NCI-H524 treated with DMSO at 0.1 percent for 48 hours (cell line): ENCODE results near the gene BBS7.
A peak's percentile ranks its signal among the peaks of the same experiment; 100 is the strongest.

ENCODE experiments used
- DNase-seq: peaks from one replicate; lab custom pipeline; 2025; lab: John Stamatoyannopoulos, UW

Gene BBS7

DNA sequence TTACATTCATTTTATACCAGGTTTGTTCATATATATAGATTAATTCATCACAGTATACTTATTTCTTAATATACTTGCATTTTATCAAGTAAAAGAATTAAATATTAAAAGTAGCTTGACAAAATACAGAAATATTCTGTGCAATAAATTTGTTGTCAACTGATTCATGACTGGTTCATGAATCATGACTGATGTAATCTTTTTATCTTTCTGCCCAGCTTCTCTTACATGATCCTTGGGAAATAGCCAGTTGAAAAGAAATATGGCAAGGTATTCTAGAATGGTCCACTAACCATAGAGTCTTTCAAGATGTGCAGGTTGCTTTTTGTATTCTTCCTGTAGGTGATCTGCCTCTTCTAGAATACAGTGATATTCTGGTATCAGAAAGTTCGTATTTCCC, 42.4 kb downstream of the BBS7 start:
- DNase-seq, result no peak

DNA sequence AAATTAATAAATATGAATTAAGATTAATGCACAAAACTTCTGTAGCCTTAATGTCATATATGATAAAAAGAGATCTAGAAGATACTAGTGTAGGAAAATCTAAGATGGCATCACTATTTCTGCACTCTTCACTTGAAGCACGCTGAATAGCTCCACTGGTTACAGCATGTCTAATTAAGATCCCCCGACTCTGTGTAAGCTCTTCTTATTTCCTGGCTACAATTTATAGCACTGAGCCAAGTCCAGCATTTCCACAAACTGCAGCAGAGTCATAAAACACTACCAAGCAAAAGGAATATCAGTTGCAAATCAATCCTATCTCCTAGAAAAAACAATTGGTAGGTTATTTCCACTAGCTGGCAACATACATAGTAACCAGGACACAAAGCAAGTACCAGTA, 45.3 kb downstream of the BBS7 start:
- DNase-seq, result no peak

DNA sequence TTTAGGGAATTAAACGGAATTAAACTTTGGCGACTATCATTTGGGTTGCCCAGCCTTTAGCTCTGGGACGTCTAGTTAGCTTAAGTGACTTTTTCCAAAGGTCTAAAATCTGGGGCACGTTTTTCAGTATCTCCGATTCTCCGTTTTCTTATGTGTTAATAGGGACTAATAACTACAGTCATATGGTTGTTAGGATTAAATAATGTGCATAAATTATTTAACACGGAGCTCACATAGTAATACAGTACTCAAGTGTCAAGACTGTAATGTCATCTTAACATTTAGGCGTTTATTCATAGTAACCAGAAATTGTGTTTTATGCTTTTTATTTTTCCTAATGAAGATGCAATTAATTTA, 46.1 kb downstream of the BBS7 start:
- DNase-seq, result no peak

DNA sequence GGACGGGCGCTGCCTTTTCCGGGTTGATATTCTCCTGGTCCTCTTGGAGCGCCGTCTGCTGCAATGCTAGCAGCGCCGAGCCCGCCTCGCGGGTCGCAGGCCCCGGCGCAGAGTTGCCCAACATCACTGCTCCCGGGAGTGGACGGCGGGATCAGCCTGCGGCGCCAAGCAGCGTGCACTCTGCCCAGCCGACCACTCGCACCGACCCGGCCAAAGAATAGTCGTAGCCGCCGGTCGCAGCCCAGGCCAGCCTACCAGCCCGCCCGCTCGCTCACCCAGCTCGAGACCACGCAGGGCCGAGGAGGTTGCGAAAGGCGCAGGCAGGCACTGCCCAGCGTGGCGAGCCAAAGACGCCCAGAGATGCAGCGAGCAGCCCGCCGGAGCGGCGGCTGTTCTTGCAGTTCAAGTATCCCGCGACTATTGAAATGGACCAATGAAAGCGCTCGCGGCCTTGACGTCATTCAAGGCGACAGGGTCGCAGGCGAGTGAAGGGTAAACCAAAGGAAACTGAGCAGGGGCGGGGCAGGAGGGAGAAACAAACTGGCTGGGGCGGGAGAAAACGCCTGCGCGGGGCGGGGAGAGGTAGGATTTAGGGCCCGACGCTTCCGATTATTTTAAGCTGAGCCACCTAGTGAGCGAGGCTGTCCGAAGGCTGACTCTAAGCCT, 46.6 kb downstream of the BBS7 start, which contains the start of gene CCNA2:
Gene CCNA2 (minus strand): TSS at position 379 of the 666 bp plus-strand sequence. CDS start 255 bp downstream, at position 124.
- DNase-seq, result peak; percentile 54

DNA sequence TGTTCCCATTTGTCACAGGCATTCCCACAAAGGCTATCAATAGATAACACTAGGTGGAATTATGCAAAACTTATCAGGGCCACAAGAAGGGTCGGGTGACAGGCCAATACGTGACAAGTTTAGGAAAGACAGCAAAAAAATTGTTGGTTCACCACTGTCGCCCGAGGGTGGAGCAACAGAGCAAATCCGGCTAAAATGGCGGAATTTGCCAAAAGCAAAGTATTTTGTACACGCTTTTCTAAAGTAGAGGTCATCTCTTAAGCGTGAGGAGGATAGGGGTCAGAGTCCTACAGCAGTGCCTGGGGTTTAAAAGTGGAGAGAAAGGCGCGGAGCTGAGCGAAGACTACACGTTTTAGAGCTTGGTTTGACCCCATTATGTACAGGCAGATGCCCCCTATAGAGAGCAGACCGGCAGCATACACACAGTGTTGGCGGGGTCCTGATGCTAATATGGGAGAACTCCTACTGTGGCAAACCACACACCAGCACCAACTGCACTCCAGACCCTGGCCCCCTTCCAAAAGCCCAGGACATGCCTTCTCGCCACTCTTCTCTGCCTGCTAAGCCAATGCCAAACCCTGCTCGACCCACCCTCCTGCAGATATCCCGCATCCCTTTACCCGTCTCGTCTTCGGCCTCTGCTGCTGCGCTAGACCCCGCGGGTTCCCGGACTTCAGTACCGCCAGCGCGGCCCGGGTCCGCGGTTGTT, 47.3 kb downstream of the BBS7 start:
- no peak for DNase-seq

DNA sequence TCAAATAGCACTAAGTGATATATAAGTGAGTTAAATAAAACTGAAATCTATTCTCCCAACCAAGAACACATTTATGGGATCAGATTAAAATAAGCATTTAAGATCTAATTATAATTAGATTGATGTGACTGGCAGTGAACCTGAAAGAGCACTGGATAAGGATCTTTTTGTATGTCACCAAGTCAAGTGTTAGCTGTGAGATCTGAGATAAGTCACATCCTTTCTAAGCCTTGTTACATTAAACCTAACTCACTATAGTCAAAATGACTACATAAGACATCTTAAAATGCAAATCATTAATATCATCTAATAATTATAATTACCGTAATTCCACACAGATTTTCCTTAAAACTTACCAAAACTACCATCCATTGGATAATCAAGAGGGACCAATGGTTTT, 48.2 kb downstream of the BBS7 start:
- no peak for DNase-seq

DNA sequence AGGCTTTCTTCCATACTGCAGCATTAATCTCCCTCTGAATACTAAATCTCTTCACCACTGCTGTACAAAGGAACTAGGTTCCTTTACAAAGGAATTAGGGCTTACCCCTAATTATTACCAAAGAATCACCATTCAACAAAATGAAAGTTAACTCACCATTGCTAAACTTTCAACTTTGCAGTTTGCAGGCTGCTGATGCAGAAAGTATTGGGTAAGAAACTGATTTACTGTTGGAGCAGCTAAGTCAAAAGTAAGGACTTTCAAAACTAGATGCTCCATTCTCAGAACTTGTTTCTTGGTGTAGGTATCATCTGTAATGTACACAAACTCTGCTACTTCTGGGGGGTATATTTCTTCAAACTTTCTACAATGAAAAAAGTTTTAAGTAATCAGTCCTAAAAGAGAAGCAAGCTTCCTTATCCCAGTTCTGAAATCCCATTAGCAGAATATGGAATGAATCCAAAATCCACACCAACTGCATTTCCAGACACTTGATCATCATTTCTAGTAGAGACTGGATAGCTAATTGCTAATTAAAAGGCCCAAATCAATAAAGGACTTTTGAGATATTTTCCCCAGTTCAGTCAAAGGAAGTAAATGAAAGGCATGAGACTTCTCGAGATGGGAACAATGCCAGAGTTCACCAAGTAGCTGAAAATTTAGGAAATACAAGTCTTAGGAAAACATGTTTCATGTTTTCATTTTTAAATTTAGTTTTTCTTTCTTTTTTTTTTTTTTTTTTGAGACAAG, 50.9 kb downstream of the BBS7 start:
- no peak for DNase-seq

DNA sequence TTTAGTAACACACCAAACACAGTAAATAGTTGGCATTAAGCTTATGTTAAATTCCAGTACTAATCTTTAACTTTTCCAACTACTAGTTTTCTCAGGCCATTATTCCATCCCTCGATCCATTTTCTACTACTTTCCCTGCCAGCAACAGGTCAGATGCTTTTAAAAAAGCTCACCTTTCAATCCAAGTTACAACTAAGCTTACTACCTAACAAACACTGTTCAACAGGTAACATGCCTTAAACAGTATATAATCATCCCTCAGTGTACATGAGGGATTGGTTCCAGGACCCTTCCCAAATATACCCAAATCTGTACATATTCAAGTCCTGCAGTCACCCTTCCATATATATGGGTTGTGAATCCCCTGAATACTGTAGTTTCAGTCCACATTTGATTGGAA, 52.1 kb downstream of the BBS7 start:
- DNase-seq, result no peak

DNA sequence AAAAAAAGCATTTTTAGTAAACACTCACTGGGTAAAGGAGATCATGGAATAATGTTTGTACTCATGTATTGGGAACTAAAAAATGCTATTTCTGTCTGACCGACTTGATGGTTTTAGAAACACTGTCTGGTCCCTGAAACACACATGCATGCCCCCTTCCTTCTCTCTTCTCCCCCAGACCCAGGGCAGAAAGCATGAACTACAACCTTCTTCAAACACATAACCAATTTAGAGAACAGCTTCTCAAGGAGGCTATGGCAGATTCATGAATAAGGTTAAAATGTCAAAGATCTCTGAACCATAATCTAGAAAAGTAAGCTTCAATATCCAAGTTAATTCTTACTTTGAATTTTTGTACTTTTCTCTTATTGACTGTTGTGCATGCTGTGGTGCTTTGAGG, 52.6 kb downstream of the BBS7 start:
- DNase-seq, result no peak

DNA sequence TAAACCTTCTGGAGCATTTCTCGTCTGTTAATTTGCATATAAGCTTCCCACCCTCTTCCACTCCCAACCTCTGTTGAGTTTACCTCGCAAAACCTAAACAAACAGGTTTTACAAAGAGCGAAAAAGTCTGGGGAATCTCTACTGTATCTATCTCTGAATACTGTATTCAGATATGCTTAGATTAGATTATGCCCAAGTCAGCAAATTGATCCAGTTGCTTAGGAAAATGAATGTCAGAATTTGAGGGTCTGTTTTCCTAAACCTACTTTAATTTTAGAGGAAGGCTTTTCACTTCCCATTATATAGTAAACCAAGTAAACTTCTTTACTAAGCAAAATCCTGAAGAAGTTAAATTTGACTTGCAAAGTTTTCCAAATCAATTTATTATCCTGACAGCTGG, 53.3 kb downstream of the BBS7 start:
- no peak for DNase-seq

DNA sequence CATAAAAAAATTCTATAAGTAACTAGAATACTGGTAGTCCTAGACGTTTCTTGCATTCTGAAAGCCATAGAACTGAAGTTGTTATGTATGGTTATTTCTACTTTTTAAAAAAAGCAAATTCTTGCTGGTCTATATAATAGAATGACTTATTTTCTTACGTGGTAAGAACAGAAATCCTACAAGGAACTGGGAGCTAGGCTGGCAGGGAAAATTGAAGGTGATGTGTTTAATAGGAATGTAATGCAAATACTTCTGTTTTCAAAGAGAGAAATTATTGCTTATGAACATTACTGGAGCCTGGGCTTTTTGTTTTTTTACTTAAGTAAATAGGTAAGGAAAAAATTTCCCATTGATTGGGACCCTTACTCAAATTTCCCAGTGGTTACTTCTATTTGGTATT, 55.5 kb downstream of the BBS7 start:
- no peak for DNase-seq

DNA sequence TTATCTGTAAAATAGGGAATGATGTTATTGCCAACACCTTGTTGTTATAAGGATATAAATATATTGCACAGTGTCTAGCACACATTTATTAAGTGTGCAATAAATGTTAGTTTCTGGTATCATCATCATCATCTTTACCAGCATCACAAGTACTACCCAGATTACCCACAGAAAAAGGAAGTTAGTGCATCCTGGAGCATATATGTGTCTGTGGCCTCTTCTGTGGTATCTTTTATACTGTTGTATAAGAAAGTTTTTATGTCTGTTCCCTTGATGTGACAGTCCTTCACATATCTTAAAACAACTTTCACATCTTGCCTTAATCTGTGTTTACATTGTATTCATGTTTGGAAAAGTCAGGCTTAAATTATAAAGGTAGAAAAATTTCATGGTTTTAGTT, 59.2 kb downstream of the BBS7 start:
- no peak for DNase-seq

DNA sequence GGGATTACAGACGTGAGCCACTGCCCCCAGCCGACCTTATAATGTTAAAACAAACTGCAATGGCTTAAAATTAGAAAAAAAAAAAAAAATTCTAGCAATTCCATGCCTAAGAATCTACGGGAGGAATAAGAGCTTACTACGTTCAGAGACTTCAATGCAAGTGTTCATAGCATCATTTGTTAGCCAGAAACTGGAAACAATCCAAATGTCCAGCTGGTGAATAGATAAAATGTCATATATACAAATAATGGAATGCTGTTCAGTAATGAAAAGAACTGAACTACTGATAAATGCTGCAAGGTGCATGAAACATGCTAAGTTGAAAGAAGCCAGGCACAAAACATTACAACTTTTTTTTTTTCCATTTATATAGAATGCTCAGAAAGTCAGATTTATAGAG, 63.9 kb downstream of the BBS7 start:
- no peak for DNase-seq

DNA sequence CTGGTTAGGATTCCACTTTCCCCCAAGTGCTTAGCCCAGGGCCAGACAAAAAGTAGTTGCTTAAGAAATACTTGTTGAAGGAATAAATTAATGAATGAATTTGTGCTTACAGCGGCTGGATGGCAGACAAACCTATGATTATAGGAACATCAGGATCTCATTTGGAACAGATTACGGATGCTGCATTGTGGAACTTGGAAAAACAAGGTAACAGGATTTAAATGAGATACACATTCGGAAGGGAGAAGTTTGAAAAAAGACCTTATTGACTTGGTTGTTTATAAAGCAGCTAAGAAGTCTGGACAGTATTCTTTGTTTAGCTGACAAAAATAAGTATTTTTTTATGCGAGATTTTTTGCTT, 68.6 kb downstream of the BBS7 start:
- no peak for DNase-seq

DNA sequence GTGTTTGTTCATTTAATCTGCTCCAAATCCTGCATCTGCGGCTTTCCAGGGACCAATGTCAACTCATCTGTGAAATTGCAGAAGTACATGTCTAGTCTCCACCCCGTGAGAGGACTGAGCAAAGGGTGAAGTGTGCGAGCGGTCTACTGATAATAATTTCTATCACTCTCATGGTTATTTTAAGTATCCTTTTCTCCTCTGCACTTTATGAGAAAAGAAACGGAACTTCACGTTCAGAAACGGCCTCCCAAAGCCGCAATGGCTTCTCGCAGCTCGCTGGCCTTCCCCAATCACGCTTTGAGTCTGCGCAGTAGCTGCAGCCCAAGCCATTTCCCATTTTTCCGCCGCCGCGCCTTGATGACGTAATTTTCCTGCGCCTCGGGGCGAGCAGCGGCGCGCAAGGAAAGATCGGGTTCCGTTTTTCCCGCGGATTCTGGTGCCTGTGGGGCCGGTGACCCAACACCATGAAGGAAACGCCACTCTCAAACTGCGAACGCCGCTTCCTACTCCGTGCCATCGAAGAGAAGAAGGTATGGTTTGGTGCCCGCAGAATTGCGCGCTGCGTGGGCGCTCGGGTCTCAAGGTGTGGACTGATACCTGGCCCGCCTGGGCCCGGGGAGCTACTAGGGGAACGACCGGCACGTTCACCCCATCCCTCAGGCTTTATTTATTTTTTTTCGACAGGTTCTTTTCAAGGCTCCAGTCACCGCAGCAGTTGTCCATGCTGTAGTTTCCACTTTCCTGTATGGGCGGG, 69.1 kb downstream of the BBS7 start, which contains the start of gene EXOSC9:
Gene EXOSC9 (plus strand): TSS at position 363 of the 754 bp plus-strand sequence. CDS start 102 bp downstream, at position 465.
- DNase-seq, result peak; percentile 18

DNA sequence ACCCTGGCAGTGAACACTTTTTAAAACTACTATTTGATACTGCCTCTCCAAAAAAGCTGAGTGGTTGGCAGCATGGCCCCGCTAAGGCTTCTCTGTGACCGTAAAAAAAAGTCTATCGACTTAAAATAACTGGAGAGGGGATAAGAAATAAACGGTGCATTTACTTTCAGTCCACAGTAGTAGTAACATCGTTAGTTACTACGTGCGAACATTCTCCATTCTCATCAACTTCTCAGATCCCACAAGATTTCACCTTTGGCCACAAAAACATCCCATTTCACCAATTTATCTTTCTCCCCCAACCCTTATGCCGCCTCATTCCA, 69.7 kb downstream of the BBS7 start:
- DNase-seq, result no peak

DNA sequence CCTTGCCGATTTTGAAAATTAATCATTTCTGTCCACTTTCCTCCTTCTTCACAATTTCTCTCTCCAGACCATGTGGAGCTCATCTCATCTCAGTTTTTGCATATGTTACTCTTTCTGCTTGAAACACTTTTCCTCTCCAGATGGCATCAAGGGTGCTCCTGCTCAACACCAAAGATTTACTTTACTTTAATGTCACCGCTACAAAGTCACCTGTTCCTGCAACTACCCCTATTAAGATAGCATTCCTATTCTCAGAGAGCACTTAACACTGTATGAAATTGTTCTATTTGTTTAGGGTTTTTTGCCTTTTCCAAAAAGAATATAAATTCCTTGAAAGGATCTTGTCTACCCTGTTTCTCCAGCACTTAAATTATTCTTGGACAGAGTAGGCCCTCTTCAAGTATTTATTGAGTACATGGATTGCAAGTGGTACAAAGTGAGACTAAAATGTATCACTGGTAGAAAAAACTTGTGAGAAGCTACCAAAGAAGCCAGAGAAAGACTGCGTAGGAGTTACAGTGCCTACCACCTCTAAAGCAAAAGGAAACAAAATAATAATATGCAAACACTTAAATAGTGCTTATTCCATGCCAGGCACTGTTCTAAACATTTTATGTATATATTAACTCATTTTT, 70.3 kb downstream of the BBS7 start:
- no peak for DNase-seq

DNA sequence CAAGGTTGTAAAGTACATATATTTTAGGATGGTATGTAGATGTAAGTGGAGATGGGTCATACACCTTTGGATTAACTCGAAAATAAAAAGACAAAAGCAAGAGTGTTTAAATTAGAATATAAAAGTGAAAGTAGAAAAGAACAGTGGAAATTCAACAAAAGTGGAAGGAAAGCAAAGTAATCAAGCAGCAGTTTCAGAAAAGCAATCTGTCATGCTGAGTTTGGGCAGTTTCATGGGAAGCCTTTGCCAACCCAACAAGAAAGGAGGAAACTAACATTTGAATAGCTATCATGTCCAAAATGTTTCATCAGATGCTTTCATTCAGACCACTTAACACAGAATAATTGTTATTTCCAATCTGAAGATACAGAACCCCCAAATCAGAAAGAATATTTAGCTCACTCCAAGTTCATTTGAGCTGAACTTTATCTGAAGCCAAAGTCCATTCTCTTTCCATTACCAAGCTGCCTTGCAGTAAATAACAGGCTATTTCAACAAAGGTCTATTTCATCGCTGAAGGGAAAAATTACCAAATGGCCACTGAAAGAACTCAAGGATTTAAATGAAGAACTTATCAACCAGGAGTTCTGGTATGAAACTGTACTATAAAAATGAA, 71.0 kb downstream of the BBS7 start:
- no peak for DNase-seq

DNA sequence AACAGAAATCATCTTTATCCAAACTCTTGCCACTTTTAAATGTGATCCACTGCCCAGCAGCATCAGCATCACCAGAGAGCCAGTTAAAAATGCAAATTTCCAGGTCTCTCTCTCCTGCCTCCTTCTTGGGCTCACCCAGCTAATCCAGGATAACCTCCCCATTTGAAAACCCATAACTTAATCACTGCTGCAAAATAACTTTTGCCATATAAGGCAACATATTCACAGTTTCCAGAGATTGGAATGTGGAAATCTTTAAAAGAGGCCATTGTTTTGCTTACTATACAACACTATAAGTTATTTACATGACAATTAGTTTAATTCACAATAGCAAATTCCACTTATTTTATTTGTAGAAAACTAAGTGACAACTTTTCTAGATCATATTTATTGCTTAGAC, 74.0 kb downstream of the BBS7 start:
- DNase-seq, result no peak

DNA sequence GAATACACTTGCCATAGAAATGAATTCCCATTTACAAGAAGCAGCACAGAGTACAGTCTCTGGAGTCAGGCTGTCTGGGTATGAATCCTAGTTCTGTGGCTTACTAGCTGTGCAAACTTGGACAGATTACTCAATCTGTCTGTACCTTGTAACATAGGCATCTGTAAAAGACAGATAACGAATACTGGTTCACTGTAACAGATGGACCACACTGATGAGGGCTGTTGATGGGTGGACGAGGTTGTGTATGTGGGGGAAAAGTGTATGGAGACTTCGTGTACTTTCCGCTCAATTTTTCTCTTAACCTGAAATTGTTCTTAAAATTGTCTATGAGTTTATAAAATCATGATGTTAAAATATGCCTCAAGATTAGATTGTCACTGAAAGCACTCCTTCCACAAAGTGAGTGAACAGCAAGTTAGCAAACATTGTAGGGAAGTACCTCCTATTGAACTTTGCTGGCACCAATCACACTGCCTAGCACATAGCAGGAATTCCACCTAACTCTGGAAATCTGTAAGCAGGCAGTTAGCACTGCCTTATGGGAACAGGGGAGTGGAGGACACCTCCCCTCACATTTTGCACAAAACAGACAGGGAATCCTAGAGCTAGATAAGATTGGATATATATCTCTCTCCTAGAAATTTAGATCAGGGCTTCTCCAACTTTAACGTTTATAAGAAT, 75.6 kb downstream of the BBS7 start:
- DNase-seq, result no peak

DNA sequence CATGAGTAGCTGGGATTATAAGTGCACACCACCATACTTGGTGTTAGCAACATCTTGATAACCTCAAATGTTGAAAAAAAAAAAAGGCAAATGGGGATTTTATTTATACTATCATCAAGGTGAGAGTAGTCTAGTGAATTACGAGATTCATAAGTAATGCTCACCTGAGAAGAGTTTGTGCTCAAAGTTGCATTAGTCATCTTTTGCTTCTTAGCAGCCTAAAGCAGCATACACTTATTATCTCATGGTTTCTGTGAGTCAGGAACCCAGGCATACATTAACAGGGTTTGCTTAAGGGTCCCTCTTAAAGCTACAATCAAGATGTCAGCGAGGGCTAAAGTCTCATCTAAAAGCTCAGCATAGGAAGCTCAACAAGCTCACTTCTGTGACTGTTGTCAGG, 77.3 kb downstream of the BBS7 start:
- DNase-seq, result no peak
